ENCODE measurements around the gene EPC1.
A peak's percentile ranks its signal among the peaks of the same experiment; 100 is the strongest.

EPC1 gene

DNA sequence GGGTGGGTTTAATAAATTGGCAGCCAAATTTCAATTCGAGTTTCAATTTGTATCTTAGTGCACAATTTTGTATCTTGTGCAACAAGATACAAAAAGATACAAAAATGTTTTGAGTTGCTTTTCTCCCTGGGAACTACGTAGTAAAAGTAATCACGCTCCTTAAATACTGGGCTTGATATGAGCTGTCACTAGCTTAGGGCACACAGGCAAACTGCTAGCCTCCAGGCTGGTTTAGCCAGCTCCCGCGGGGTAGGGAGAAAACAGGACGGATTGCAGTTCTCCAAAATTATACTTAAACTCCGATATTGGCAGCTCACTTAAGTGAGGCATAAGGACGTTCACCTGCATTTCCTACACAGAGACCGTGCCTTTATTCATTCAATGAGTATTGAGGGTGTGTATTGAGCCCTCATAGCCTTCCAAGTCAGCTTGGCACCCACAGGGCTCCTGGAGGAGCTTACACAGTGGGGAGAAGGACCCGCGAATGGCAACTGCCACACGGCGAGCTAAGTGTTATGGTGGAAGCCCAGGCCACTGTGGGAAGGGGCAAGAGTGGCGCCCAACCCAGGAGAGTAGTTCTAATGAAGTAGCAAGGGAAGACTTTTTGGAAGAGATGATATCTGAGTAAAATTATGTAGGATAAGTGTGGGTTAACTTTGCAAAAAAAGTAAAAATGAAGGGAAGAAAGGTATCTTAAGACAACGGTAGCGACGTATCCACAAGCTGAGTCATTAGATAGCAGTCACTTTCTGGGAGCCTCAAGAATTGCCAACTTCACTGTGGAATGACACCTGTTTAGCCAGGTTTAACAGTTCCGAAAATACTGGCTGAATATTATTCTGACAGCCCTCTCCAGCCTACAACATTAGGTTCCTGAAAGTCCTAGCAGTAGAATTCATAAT is 1.6 kb upstream of the EPC1 start:
- peaks cover 2% of the 10 kb centered on the region for H3K27me3 Mint-ChIP-seq (ENCODE audit: low read depth, poor library complexity)

DNA sequence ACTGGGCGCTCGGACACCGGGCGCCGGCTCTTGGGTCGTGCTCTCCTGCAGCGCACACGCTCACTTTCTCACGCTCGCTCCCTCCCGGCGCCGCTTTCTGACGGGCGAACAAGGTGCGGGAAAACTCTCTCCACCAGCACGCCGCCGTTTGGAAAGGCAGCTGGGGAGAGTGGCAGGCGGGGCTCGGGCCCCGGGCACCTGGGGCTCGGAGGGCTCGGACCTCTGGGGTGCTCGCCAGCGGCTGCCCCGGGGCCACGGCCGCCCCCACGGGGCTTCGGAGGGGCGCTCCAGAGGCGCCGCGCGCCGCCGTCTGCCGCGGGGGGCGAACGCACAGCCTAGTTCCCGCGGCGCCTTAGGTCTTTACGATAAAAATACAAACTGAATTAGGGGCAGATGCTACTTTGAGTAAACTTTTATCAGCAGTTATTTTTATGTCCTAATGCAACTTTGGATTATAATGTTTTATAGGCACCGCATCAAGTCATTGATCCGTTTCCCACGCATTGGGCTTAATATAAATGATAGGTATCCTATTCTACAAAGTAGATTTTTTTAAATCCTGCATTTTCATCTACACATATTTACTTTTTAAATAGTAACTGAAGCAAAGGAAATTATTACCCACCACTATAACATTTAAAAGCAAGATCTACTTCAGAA is 535 bp upstream of the EPC1 start:
- peak overlapping the region; percentile 73 for H3K4me3 Mint-ChIP-seq
- peaks cover 33% of the 10 kb centered on the region for H3K36me3 Mint-ChIP-seq (ENCODE audit: low read depth)
- H3K9me3 Mint-ChIP-seq, result peaks cover 4% of the 10 kb centered on the region
- H3K4me1 Mint-ChIP-seq, result peaks cover 45% of the 10 kb centered on the region
- no peak for DNase-seq
- TF ChIP-seq, protein P1, sequence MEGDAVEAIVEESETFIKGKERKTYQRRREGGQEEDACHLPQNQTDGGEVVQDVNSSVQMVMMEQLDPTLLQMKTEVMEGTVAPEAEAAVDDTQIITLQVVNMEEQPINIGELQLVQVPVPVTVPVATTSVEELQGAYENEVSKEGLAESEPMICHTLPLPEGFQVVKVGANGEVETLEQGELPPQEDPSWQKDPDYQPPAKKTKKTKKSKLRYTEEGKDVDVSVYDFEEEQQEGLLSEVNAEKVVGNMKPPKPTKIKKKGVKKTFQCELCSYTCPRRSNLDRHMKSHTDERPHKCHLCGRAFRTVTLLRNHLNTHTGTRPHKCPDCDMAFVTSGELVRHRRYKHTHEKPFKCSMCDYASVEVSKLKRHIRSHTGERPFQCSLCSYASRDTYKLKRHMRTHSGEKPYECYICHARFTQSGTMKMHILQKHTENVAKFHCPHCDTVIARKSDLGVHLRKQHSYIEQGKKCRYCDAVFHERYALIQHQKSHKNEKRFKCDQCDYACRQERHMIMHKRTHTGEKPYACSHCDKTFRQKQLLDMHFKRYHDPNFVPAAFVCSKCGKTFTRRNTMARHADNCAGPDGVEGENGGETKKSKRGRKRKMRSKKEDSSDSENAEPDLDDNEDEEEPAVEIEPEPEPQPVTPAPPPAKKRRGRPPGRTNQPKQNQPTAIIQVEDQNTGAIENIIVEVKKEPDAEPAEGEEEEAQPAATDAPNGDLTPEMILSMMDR (IDR thresholded peaks at IDR 0.05), result no peak
- peaks cover 2% of the 10 kb centered on the region for H3K27me3 Mint-ChIP-seq (ENCODE audit: low read depth, poor library complexity)
- peak overlapping the region; percentile 96 for H3K27ac Mint-ChIP-seq

More for the DNA sequence above, 1.6 kb upstream of the EPC1 start:
- Mint-ChIP-seq H3K4me1 (peaks cover 52% of the 10 kb centered on the region), H3K36me3 (ENCODE audit: low read depth) (peaks cover 34% of the 10 kb centered on the region), H3K9me3 (peaks cover 11% of the 10 kb centered on the region), H3K4me3 (peak overlapping the region; percentile 73), H3K27ac (peak overlapping the region; percentile 37)
- TF ChIP-seq, protein P1 (IDR thresholded peaks at IDR 0.05), result no peak
- no peak for DNase-seq

DNA sequence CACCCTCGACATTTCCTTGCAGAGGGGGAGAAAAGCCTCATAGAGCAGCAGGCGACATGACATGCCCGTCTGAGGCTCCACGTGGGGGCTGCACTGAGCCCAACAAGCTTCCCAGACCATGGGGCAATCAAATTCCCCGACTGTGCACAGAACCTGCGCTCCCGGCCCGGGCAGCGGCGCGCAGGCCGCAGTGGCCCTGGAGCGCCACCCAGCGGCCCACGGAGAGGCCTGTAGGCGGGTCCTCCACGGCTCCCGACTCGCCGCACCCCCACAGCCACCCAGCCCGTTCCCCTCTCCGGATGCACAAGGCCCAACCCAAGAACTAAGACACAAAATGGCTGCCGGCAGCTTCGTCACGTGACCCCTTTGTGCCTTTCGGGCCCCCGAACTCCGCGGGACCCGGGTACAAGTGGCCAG is 816 bp downstream of the EPC1 start:
- peaks cover 38% of the 10 kb centered on the region for H3K4me1 Mint-ChIP-seq
- peak overlapping the region; percentile 100 for H3K27ac Mint-ChIP-seq
- peaks cover 6% of the 10 kb centered on the region for H3K9me3 Mint-ChIP-seq
- peak overlapping the region; percentile 91 for H3K4me3 Mint-ChIP-seq
- TF ChIP-seq, protein P1 (IDR thresholded peaks at IDR 0.05), result peak; percentile 90
- H3K36me3 Mint-ChIP-seq (ENCODE audit: low read depth), result peaks cover 41% of the 10 kb centered on the region
- H3K27me3 Mint-ChIP-seq (ENCODE audit: low read depth, poor library complexity), result peaks cover 2% of the 10 kb centered on the region
- DNase-seq, result peak; percentile 95

DNA sequence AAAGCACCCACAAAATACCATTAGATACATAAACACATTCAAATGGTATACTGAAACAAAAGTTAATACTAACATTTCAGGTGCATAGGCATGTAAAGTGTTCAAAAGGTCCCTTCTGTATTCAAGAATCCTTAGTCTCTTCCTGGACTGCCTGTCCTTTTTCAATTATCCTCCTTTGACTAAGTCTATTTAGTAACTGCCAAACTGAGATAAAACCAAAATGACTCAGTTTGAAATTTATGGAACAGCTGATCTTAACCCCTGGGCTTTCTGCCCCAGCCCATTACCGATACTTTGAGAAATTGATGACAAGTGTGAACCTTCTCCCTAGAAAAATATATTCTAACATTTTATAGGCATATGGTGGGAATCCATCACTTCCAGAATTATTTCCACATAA is 5.4 kb downstream of the EPC1 start:
- Mint-ChIP-seq H3K4me1 (peaks cover 28% of the 10 kb centered on the region), H3K4me3 (no peak overlapping the region), H3K27me3 (ENCODE audit: low read depth, poor library complexity) (peaks cover 2% of the 10 kb centered on the region), H3K27ac (no peak overlapping the region), H3K36me3 (ENCODE audit: low read depth) (peaks cover 83% of the 10 kb centered on the region), H3K9me3 (peaks cover 32% of the 10 kb centered on the region)
- TF ChIP-seq, protein P1 (IDR thresholded peaks at IDR 0.05), result no peak
- DNase-seq, result no peak

DNA sequence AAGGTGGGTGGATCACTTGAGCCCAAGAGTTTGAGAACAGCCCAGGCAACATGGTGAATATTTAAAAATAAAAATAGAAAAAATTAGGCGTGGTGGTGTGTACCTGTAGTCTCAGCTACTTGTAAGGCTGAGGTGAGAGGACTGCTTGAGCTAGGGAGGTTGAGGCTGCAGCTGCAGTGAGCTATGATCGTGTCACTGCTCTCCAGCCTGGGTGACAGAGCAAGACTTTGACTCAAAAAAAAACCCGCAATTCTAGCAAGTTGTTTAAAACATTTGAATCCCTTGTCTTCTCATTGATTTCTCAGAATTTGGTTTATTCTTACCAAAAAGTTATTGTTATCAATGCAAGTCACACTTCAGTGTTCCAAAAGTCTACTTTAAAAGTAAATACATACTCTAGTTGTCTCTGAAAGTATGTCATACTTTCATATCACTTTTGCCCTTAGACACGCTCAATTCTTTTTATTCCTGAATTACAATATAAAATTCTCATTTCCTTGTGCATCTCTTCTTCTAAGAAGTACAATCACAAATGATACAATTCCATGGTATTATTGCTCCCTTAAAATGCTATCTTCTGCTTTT is 6.3 kb downstream of the EPC1 start:
- no peak overlapping the region for H3K4me3 Mint-ChIP-seq
- DNase-seq, result no peak

More for the DNA sequence above, 6.3 kb downstream of the EPC1 start:
- Mint-ChIP-seq H3K27me3 (ENCODE audit: low read depth, poor library complexity) (peaks cover 2% of the 10 kb centered on the region), H3K27ac (no peak overlapping the region), H3K4me1 (peaks cover 30% of the 10 kb centered on the region), H3K9me3 (peaks cover 38% of the 10 kb centered on the region), H3K36me3 (ENCODE audit: low read depth) (peaks cover 92% of the 10 kb centered on the region)
- TF ChIP-seq, protein P1 (IDR thresholded peaks at IDR 0.05), result no peak

All from nephron progenitor cell (in vitro differentiated cells).